Kidney epithelial cell (primary cell): ENCODE measurements around the gene CEP85. TPM values are rescaled to one million over a fixed set of nuclear protein-coding genes. Genes with fewer than 3 reads are reported as not detected.

Experiments
- DNase-seq: peaks from one replicate; pipeline ENCODE4 v3.0.0-alpha.2; 2010; ENCODE audit warnings: low read depth
- H3K27me3 ChIP-seq: 2 replicates; pipeline ENCODE4 v1.6.0; 2011; ENCODE audit warnings: low read length; ENCODE audit not compliant: control insufficient read depth, insufficient read depth
- H3K36me3 ChIP-seq: 2 replicates; pipeline ENCODE4 v1.5.1; 2011; ENCODE audit warnings: low read length; ENCODE audit not compliant: control insufficient read depth, insufficient read depth
- H3K4me3 ChIP-seq: 2 replicates; pipeline ENCODE4 v1.5.1; 2011; ENCODE audit warnings: low read depth, mild to moderate bottlenecking, control low read depth, low read length
- CTCF ChIP-seq: IDR thresholded peaks from 2 replicates; pipeline ENCODE4 v1.5.1; 2011; ENCODE audit warnings: mild to moderate bottlenecking, moderate library complexity, low read length, control low read depth, inconsistent platforms; ENCODE audit not compliant: insufficient read depth, poor library complexity, severe bottlenecking
- total RNA-seq: library from RNA; depleted of rRNA; stranded (reverse); fragments of >200 nt; gene quantifications from 2 replicates; pipeline ENCODE4 v1.2.3, GENCODE V29; 2015

CEP85 gene
- total RNA-seq, 1 donor from 2014 or later, result 7.5 TPM

- Histone ChIP-seq H3K36me3 (no peaks in the 10 kb centered on the region), H3K27me3 (no peaks in the 10 kb centered on the region), H3K4me3 (no peak overlapping the region)
- no peak for TF ChIP-seq CTCF
- no peak for DNase-seq
Observed at GRCh38 chr1:26322042-26322331, 88.0 kb downstream of the CEP85 start.

GRCh38 chr1:26323382-26323781 lies 89.4 kb downstream of the CEP85 start:
- Histone ChIP-seq H3K27me3 (no peaks in the 10 kb centered on the region), H3K4me3 (no peak overlapping the region), H3K36me3 (no peaks in the 10 kb centered on the region)
- DNase-seq, result no peak
- TF ChIP-seq CTCF, result no peak

GRCh38 chr1:26324550-26324949 lies 90.5 kb downstream of the CEP85 start:
- DNase-seq, result no peak
- Histone ChIP-seq H3K36me3 (no peaks in the 10 kb centered on the region), H3K27me3 (no peaks in the 10 kb centered on the region), H3K4me3 (no peak overlapping the region)
- TF ChIP-seq CTCF, result no peak

- no peak overlapping the region for H3K4me3 ChIP-seq
- DNase-seq, result no peak
- H3K36me3 ChIP-seq, result no peaks in the 10 kb centered on the region
- no peaks in the 10 kb centered on the region for H3K27me3 ChIP-seq
- TF ChIP-seq CTCF, result no peak
Observed at GRCh38 chr1:26327956-26328362, 94.0 kb downstream of the CEP85 start.

Other genes starting within 250 kb of the CEP85 start
- gene PAFAH2, start 236.1 kb upstream of the CEP85 start, total RNA-seq, result 20.8 and 23.1 TPM in 2 replicates
- gene EXTL1, start 212.4 kb upstream of the CEP85 start, total RNA-seq, result 1.3 TPM in 1 of 2 replicates, not detected in the other
- 0.48 and 0.75 TPM in 2 replicates for gene SLC30A2, start 188.1 kb upstream of the CEP85 start, total RNA-seq
- 0.14 TPM in 1 of 2 replicates, not detected in the other for gene TRIM63, start 166.6 kb upstream of the CEP85 start, total RNA-seq
- 6.6 and 6.8 TPM in 2 replicates for gene PDIK1L, start 122.4 kb upstream of the CEP85 start, total RNA-seq
- 0.07 and 0.79 TPM in 2 replicates for gene FAM110D, start 75.1 kb upstream of the CEP85 start, total RNA-seq
- gene C1orf232, start 65.2 kb upstream of the CEP85 start, total RNA-seq, result not detected in 2 replicates
- gene ZNF593, start 64.3 kb upstream of the CEP85 start, total RNA-seq, result 53.0 and 73.8 TPM in 2 replicates
- gene ZNF593OS, start 62.4 kb upstream of the CEP85 start, total RNA-seq, result not detected in 2 replicates
- 15.2 and 16.8 TPM in 2 replicates for gene CNKSR1, start 56.7 kb upstream of the CEP85 start, total RNA-seq
- gene CATSPER4, start 43.6 kb upstream of the CEP85 start, total RNA-seq, result 0.04 TPM in 1 of 2 replicates, not detected in the other
- 113 and 133 TPM in 2 replicates for gene SH3BGRL3, start 45.9 kb downstream of the CEP85 start, total RNA-seq
- gene UBXN11, start 72.4 kb downstream of the CEP85 start, total RNA-seq, result 9.4 and 10.2 TPM in 2 replicates
- gene CD52, start 83.8 kb downstream of the CEP85 start, total RNA-seq, result 1.2 TPM in 1 of 2 replicates, not detected in the other
- 2.7 and 18.6 TPM in 2 replicates for gene CRYBG2, start 119.9 kb downstream of the CEP85 start, total RNA-seq
- not detected in 2 replicates for gene ZNF683, start 138.6 kb downstream of the CEP85 start, total RNA-seq
- not detected in 2 replicates for gene LIN28A, start 176.6 kb downstream of the CEP85 start, total RNA-seq
- gene DHDDS, start 198.1 kb downstream of the CEP85 start, total RNA-seq, result 43.8 and 52.7 TPM in 2 replicates
- gene HMGN2, start 238.2 kb downstream of the CEP85 start, total RNA-seq, result 126 and 131 TPM in 2 replicates